Muscle layer of colon (tissue), 2 donors: ENCODE data around the gene ARSG.

ENCODE experiments used
- H3K27ac ChIP-seq: one replicate; pipeline ENCODE4 v1.7.0; 2013; ENCODE audit warnings: low read depth, mild to moderate bottlenecking, low read length, moderate library complexity
- H3K27me3 ChIP-seq, 2 donors: one replicate each; pipeline ENCODE4 v1.7.0; 2013; ENCODE audit warnings: low read length in 2 of 2, mild to moderate bottlenecking in 2 of 2; ENCODE audit not compliant: insufficient read depth in 2 of 2, control insufficient read depth in 1 of 2
- H3K36me3 ChIP-seq: one replicate; pipeline ENCODE4 v1.7.0; 2013; ENCODE audit warnings: mild to moderate bottlenecking, low read length; ENCODE audit not compliant: insufficient read depth
- H3K4me1 ChIP-seq: one replicate; pipeline ENCODE4 v1.7.0; 2013; ENCODE audit warnings: mild to moderate bottlenecking, low read length; ENCODE audit not compliant: insufficient read depth
- H3K4me3 ChIP-seq, 2 donors: one replicate each; pipeline ENCODE4 v1.7.0; 2013; ENCODE audit warnings: low read length in 2 of 2, low read depth in 1 of 2, mild to moderate bottlenecking in 1 of 2, moderate library complexity in 1 of 2
- H3K9ac ChIP-seq: one replicate; pipeline ENCODE4 v1.7.0; 2013; ENCODE audit warnings: low read length
- H3K9me3 ChIP-seq: one replicate; pipeline ENCODE4 v1.7.0; 2013; ENCODE audit warnings: mild to moderate bottlenecking, low read length
- donor health status: abdominal sarcoma.
- donor health status: Adenocarcinoma of cecum.

Gene ARSG

DNA sequence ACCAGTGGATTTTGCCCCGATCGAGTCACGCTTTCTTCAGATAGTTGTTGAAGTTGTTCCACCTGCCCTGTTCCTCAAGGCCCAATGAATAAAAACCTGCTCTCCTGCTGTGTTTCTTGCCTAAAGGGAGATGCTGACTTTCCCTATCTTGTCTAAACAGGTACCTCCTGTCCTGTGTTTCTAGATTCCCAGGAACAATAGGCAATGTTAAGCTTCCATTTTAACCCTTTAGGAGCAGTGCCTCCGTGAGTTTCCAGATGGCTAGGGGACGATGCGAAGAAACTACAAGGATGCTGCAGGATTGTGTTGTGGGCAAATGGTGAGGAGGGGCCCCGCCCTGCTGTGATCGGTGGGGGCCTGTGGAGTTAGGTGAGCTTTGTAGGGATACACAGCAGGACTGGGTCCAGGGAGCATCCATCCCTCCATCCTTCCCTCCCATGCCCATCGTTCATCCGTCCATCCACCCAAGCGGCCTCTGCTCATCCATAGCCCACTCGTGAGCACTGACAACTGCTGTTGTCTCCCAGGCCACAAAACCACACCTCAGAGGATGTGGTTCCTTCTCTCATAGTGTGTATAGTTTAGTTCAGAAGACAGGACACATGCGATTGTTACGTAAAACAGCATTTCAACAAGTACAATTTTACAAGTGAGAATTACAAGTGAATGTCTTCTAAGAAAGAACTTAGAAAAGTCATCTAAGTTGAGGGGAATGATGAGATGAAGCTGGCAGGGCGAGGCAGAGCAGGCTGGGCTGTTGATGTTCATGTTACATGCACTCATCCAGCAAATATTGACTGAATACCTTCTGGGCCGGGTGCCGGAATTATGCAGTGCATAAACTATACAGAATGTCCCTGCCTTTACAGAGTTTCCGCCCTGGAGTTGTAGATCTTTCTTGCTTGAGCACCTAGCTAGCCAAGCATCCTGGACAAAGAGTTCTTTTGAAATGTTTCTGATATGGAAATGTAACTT lies 5.2 kb downstream of the ARSG start:
- Histone ChIP-seq H3K4me1 (peaks cover 8% of the 10 kb centered on the region), H3K9ac (no peak overlapping the region), H3K4me3 (no peak overlapping the region), H3K27ac (no peak overlapping the region), H3K27me3 (peaks cover 37 to 38% of the 10 kb centered on the region in 2 donors), H3K9me3 (no peaks in the 10 kb centered on the region), H3K36me3 (no peaks in the 10 kb centered on the region)

DNA sequence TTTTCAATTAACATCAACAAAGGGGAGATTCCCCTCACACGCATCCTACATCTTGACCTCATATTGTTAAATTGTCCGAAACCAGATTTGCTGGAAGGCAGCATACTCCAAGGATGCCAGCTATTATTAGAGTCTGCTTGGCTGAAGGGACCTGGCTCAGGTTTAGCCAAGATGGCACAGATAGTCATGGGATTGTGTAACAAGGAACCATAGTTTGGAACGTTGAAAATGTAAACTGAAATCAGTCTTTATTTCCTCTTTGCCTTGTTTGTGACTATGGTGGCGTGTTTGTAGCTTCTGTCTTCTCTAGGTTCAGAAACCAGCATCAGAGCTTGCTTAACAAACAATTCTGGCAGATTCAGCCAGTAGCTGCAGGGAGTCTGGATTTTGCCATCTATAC lies 5.9 kb downstream of the ARSG start:
- H3K4me1 ChIP-seq = peaks cover 7% of the 10 kb centered on the region
- H3K9me3 ChIP-seq = no peaks in the 10 kb centered on the region
- no peaks in the 10 kb centered on the region for H3K36me3 ChIP-seq
- H3K27ac ChIP-seq = no peak overlapping the region
- H3K9ac ChIP-seq = no peak overlapping the region
- peaks cover 32 to 35% of the 10 kb centered on the region in 2 donors for H3K27me3 ChIP-seq
- no peak overlapping the region for H3K4me3 ChIP-seq

DNA sequence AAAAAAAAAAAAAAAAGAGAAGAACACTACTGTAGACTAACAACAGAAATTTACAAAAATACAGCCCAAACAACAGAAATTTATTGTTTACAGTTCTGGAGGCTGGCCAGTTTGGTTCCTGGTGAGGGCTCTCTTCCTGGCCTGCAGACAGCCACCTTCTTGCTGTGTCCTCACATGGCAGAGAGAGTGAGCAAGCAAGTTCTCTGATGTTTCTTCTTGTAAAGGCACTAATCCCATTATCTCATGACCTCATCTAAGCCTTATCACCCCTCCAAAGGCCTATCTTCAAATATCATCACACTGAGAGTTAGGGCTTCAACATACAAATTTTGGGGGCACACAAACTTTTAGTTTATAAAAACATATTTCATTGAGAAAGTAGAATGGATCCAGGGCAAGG lies 7.3 kb downstream of the ARSG start:
- Histone ChIP-seq H3K4me1 (no peaks in the 10 kb centered on the region), H3K27me3 (peaks cover 20 to 23% of the 10 kb centered on the region in 2 donors), H3K4me3 (no peak overlapping the region), H3K9me3 (no peaks in the 10 kb centered on the region), H3K36me3 (no peaks in the 10 kb centered on the region), H3K9ac (no peak overlapping the region), H3K27ac (no peak overlapping the region)

DNA sequence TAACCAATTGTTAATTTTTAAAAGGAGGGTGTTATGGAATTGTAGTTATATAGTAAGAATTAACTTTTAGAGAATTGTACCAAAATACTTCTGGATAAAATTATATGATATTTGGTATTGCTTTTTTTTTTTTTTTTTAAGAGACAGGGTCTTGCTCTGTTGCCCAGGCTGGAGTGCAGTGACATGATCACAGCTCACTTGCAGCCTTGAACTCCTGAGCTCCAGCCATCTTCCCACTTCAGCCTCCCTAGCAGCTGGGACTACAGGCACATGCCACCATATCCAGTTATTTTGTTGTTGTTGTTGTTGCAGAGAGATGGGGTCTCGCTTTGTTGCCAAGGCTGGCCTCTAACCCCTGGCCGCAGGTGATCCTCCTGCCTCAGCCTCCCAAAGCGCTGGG lies 8.5 kb downstream of the ARSG start:
- H3K36me3 ChIP-seq = no peaks in the 10 kb centered on the region
- peaks cover 8 to 12% of the 10 kb centered on the region in 2 donors for H3K27me3 ChIP-seq
- H3K4me3 ChIP-seq = no peak overlapping the region
- no peak overlapping the region for H3K27ac ChIP-seq
- no peak overlapping the region for H3K9ac ChIP-seq
- no peaks in the 10 kb centered on the region for H3K9me3 ChIP-seq
- no peaks in the 10 kb centered on the region for H3K4me1 ChIP-seq

DNA sequence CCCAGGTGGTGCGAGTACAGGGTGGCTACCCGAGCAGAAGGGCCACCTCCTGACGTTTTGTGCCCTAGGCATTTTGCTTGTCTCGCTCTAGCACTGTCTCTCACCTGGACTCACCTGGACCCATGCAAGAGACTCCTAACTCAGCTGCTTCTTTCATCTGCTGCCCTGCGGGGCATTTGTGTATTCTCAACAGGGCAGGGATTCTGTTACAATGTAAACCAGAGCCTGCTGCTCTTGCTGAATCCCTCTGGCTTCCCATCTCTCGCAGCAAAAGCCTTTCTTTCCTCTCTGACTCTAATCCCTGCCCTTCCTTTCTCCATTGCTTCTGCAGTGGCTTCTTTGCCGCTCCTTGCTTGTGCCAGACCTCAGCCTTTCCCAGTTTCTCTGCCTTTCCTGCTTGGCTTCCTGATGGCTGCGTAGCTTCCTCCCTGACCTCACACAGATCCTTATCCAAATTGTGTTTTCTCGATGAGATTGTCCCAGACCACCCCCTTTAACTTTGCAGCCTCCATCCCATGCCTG lies 10.2 kb downstream of the ARSG start:
- Histone ChIP-seq H3K9ac (no peak overlapping the region), H3K9me3 (no peaks in the 10 kb centered on the region), H3K4me1 (no peaks in the 10 kb centered on the region), H3K27ac (no peak overlapping the region), H3K27me3 (peaks cover 2 to 3% of the 10 kb centered on the region in 2 donors), H3K4me3 (no peak overlapping the region), H3K36me3 (no peaks in the 10 kb centered on the region)

- no peak overlapping the region for H3K27ac ChIP-seq
- no peaks in the 10 kb centered on the region for H3K4me1 ChIP-seq
- no peaks in the 10 kb centered on the region for H3K27me3 ChIP-seq
- H3K4me3 ChIP-seq = no peak overlapping the region
- H3K9ac ChIP-seq = no peak overlapping the region
- no peaks in the 10 kb centered on the region for H3K36me3 ChIP-seq
- H3K9me3 ChIP-seq = no peaks in the 10 kb centered on the region
These were observed 10.8 kb downstream of the ARSG start for GRCh38 chr17:68302066-68302564.

DNA sequence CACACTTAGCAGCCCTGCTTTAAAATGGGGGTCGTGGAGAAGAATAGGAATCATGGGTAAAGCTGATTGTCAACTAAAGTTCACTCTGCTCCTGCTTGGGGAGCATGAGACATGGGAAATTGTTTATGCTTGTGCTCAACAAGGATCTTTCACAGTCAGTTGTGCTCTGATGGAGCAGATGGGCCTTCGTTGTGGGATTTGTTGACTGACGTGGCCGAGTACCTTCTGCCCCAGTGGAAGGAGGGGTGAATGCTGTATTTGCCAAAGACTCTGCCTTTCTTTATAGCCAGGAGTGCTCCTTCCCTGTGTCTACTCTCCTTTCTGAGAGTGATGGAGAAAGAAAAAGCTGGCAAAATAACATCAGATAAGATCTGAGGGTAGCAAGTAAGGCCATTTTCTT lies 11.4 kb downstream of the ARSG start:
- Histone ChIP-seq H3K4me1 (no peaks in the 10 kb centered on the region), H3K27ac (no peak overlapping the region), H3K9me3 (no peaks in the 10 kb centered on the region), H3K4me3 (no peak overlapping the region), H3K9ac (no peak overlapping the region), H3K27me3 (no peaks in the 10 kb centered on the region), H3K36me3 (no peaks in the 10 kb centered on the region)

DNA sequence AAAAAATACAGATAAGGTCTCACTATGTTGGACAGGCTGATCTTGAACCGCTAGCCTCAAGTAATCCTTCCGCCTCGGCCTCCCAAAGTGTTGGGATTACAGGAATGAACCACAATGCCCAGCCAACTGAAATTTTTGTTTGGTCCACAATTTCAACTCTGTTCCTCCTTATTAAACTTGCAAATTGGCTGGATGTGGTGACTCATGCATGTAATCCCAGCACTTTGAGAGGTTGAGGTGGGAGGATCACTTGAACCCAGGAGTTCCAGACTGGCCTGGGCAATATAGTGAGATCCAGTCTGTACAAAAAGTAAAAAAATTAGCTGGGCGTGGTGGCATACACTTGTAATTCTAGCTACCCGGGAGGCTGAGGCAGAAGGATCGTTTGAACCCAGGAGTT lies 13.4 kb downstream of the ARSG start:
- H3K36me3 ChIP-seq = no peaks in the 10 kb centered on the region
- H3K4me1 ChIP-seq = no peaks in the 10 kb centered on the region
- H3K27me3 ChIP-seq = no peaks in the 10 kb centered on the region
- no peak overlapping the region for H3K27ac ChIP-seq
- H3K9me3 ChIP-seq = no peaks in the 10 kb centered on the region
- no peak overlapping the region for H3K4me3 ChIP-seq
- H3K9ac ChIP-seq = no peak overlapping the region

- H3K4me3 ChIP-seq = no peak overlapping the region
- H3K27ac ChIP-seq = no peak overlapping the region
- no peaks in the 10 kb centered on the region for H3K4me1 ChIP-seq
- H3K27me3 ChIP-seq = no peaks in the 10 kb centered on the region
- H3K9me3 ChIP-seq = no peaks in the 10 kb centered on the region
- no peaks in the 10 kb centered on the region for H3K36me3 ChIP-seq
- H3K9ac ChIP-seq = no peak overlapping the region
These were observed 13.8 kb downstream of the ARSG start for GRCh38 chr17:68305142-68305541.

- H3K36me3 ChIP-seq = no peaks in the 10 kb centered on the region
- no peak overlapping the region for H3K9ac ChIP-seq
- no peaks in the 10 kb centered on the region for H3K4me1 ChIP-seq
- no peaks in the 10 kb centered on the region for H3K27me3 ChIP-seq
- no peaks in the 10 kb centered on the region for H3K9me3 ChIP-seq
- no peak overlapping the region for H3K27ac ChIP-seq
- no peak overlapping the region for H3K4me3 ChIP-seq
These were observed 15.5 kb downstream of the ARSG start for GRCh38 chr17:68306819-68307218.

- Histone ChIP-seq H3K27me3 (no peaks in the 10 kb centered on the region), H3K4me3 (no peak overlapping the region), H3K36me3 (no peaks in the 10 kb centered on the region), H3K9ac (no peak overlapping the region), H3K9me3 (no peaks in the 10 kb centered on the region), H3K4me1 (no peaks in the 10 kb centered on the region), H3K27ac (no peak overlapping the region)
These were observed 16.1 kb downstream of the ARSG start for GRCh38 chr17:68307443-68307842.
